GM12864 (cell line): Measurements from ENCODE around the gene FSHR.

Experiments used
- DNase-seq: peaks from one replicate; pipeline ENCODE4 v3.0.0-alpha.2; 2011; ENCODE audit warnings: low read depth
- H3K4me3 ChIP-seq: 2 replicates; pipeline ENCODE4 v1.5.1; 2011; ENCODE audit warnings: mild to moderate bottlenecking, low read depth, low read length, control low read depth
- CTCF ChIP-seq: IDR thresholded peaks from 2 replicates; pipeline ENCODE4 v1.5.1; 2011; ENCODE audit warnings: low read depth, mild to moderate bottlenecking, moderate library complexity, low read length, control low read depth, inconsistent platforms; ENCODE audit errors: missing control alignments

Gene FSHR

GRCh38 chr2:48934807-48935206 lies 219.5 kb downstream of the FSHR start:
- TF ChIP-seq CTCF = no peak
- H3K4me3 ChIP-seq = no peak overlapping the region
- no peak for DNase-seq

- no peak overlapping the region for H3K4me3 ChIP-seq
- DNase-seq = no peak
- no peak for TF ChIP-seq CTCF
Observed at GRCh38 chr2:48933828-48934497, 220.4 kb downstream of the FSHR start.

DNA sequence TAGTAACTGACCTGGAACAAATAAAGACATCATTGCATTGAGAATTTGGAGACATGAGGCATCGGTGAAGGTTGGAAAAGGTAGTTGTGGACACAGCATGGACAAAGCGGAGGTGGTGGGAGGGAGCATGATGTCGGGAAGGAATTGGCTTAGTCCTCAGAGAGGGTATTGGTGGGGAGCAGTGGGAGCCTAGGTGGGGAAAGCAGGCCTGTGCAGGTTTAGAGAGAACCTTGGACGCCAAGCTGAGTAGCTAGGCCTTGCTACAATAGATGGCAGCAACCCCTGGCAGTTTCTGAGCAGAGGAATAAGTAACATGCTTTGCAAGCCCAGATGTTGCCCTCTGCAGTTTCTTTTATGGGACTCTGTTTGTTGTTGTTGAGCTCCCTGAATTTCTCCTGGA lies 221.6 kb downstream of the FSHR start:
- H3K4me3 ChIP-seq = no peak overlapping the region
- TF ChIP-seq CTCF = no peak
- no peak for DNase-seq

DNA sequence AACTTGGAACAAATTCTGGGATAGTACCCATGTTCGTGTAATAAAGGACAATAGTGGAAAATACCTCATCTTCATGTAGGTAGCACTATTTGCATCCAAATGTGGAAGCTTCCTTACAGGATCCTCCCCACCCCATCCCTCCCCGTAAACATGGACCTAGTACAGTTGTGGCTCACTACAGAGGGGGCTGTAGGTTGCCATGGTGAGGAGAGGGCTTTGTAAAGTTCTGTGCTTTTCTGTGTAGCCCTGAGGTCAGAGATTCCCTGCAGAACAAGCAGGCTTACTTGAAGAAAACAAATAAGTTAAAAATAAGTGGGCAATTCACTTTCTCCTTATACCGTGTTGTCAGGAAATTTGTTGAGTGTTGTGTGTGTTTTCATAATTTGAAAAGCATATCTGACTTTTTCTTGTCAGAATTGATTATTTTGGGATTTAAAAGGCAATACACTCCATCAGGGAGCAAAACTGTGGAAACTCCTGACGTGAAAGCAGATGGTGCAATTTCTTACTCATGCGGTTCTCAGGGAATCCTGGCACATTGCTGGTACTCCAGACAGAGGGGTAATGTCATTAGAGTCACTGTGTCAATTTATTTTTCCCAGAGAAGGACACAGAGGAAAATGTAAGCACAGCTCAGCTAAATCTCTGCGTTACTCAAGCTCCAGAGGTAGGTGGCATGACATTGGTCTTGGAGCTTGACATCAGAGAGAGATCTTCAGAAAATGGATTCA lies 224.6 kb downstream of the FSHR start:
- no peak overlapping the region for H3K4me3 ChIP-seq
- TF ChIP-seq CTCF = no peak
- no peak for DNase-seq

- DNase-seq = no peak
- no peak for TF ChIP-seq CTCF
- H3K4me3 ChIP-seq = no peak overlapping the region
Observed at GRCh38 chr2:48927355-48927754, 227.0 kb downstream of the FSHR start.

DNA sequence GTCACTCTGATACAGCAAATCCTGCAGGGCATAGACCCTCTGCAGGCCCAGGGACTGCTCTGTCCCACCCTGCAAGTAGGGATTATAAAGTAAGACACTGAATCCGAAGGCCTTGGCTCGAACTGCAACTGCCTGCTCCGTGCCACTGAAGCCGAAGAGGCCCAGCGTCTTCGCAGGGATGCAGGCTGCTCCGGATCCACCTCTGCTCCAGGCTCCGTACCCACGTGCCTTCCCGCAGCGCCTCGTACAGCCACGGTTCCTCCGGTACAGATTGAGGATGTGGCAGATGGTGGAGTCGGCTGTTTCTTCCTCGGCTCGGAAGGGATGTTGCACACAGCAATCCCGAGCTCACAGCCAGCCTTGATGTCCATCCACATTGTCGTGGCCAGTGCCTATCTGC lies 238.4 kb downstream of the FSHR start:
- no peak for DNase-seq
- no peak for TF ChIP-seq CTCF
- no peak overlapping the region for H3K4me3 ChIP-seq

GRCh38 chr2:48915227-48915626 lies 239.1 kb downstream of the FSHR start:
- TF ChIP-seq CTCF = no peak
- DNase-seq = no peak
- H3K4me3 ChIP-seq = no peak overlapping the region
